B cell (primary cell): Measurements from ENCODE around the gene MEOX2. TPM values are rescaled to one million over a fixed set of nuclear protein-coding genes. Genes with fewer than 3 reads are reported as not detected.

ENCODE experiments used
- ATAC-seq: fragments of 200-7000 bp; cut with Tn5 transposase; one replicate; pipeline ENCODE4 v1.10.0; 2021; ENCODE audit warnings: low read depth, mild to moderate bottlenecking, moderate number of reproducible peaks, moderate library complexity
- CTCF ChIA-PET: fragments of 350-600 bp; sonication (Branson Sonifier 250); formaldehyde crosslinking; loops from one replicate; lab custom pipeline; 2021; ENCODE audit warnings: antibody characterized with exemption, inconsistent platforms; lab: Charles Lee
- POLR2A ChIA-PET: fragments of 350-600 bp; sonication (Branson Sonifier 250); formaldehyde crosslinking; loops from one replicate; lab custom pipeline; 2021; ENCODE audit warnings: antibody characterized with exemption; lab: Charles Lee
- DNase-seq: peaks from one replicate; pipeline ENCODE4 v3.0.0; 2013
- H2AFZ ChIP-seq: 2 replicates; pipeline ENCODE4 v1.6.1; 2012; ENCODE audit warnings: mild to moderate bottlenecking, low read depth, low read length; ENCODE audit not compliant: insufficient read depth, poor library complexity, severe bottlenecking
- H3K27ac ChIP-seq, 2 donors: 1 replicate in 1 of 2; 2 replicates in 1 of 2; pipeline ENCODE4 v1.5.1; 2012 to 2013; ENCODE audit warnings: low read length in 2 of 2, mild to moderate bottlenecking in 2 of 2, moderate library complexity in 1 of 2
- H3K27me3 ChIP-seq, 4 experiments: fragments of 200-600 bp in 1 of 4; sonication (generic) in 1 of 4; replicated peaks in 1 of 4; 1 replicate in 2 of 4; 2 replicates in 2 of 4; pipeline versions ENCODE4 v1.6.1 to v1.7.0; 2013 to 2016; ENCODE audit warnings: low read length in 3 of 4, mild to moderate bottlenecking in 2 of 4, mixed read lengths in 1 of 4, moderate library complexity in 1 of 4; ENCODE audit not compliant: insufficient read depth in 4 of 4, control insufficient read depth in 3 of 4; ENCODE audit errors: control extremely low read depth in 1 of 4
- H3K36me3 ChIP-seq, 2 experiments: replicated peaks in 1 of 2; 1 replicate in 1 of 2; 2 replicates in 1 of 2; pipeline versions ENCODE4 v1.6.1 to v1.7.1; 2013; ENCODE audit warnings: low read length in 1 of 2; ENCODE audit not compliant: insufficient read depth in 2 of 2, control insufficient read depth in 1 of 2; ENCODE audit errors: control extremely low read depth in 1 of 2, extremely low read depth in 1 of 2
- H3K4me1 ChIP-seq, 2 donors: fragments of 200-600 bp in 1 of 2; sonication (generic) in 1 of 2; 1 replicate in 1 of 2; 2 replicates in 1 of 2; pipeline versions ENCODE4 v1.5.1 to v1.6.1; 2013 to 2017; ENCODE audit warnings: low read length in 2 of 2; ENCODE audit not compliant: control insufficient read depth in 2 of 2, insufficient read depth in 2 of 2
- H3K4me2 ChIP-seq: replicated peaks from 2 replicates; pipeline ENCODE3; 2012; ENCODE audit warnings: mild to moderate bottlenecking, low read depth, low read length; ENCODE audit not compliant: poor library complexity, severe bottlenecking
- H3K4me3 ChIP-seq, 5 experiments: fragments of 200-600 bp in 1 of 5; sonication (generic) in 1 of 5; 1 replicate in 3 of 5; 2 replicates in 2 of 5; pipeline versions ENCODE4 v1.5.1 to v1.7.0; 2011 to 2016; ENCODE audit warnings: low read length in 4 of 5, mild to moderate bottlenecking in 4 of 5, low read depth in 2 of 5, control low read depth in 1 of 5, moderate library complexity in 1 of 5; ENCODE audit not compliant: insufficient read depth in 1 of 5; ENCODE audit errors: control extremely low read depth in 1 of 5, extremely low read depth in 1 of 5
- H3K79me2 ChIP-seq: fragments of 200-600 bp; sonication (generic); one replicate; pipeline ENCODE4 v1.6.0; 2016; ENCODE audit warnings: low read length; ENCODE audit not compliant: control insufficient read depth, insufficient read depth
- H3K9ac ChIP-seq: fragments of 200-600 bp; sonication (generic); 2 replicates; pipeline ENCODE4 v1.6.1; 2017; ENCODE audit warnings: mild to moderate bottlenecking, low read length, moderate library complexity
- H3K9me3 ChIP-seq, 3 donors: one replicate each; pipeline versions ENCODE4 v1.6.1 to v1.7.1; 2013; ENCODE audit warnings: low read length in 2 of 3; ENCODE audit not compliant: control insufficient read depth in 2 of 3, insufficient read depth in 1 of 3; ENCODE audit errors: control extremely low read depth in 1 of 3
- H4K20me1 ChIP-seq: 2 replicates; pipeline ENCODE4 v1.6.0; 2012; ENCODE audit warnings: mild to moderate bottlenecking, low read length; ENCODE audit not compliant: insufficient read depth, control insufficient read depth, poor library complexity, severe bottlenecking
- H3K27ac Mint-ChIP-seq: one replicate; pipeline ENCODE4 v1.8.0; 2021; ENCODE audit warnings: mixed read lengths
- H3K27me3 Mint-ChIP-seq: one replicate; pipeline ENCODE4 v1.8.0; 2021; ENCODE audit warnings: mixed read lengths
- H3K4me1 Mint-ChIP-seq: one replicate; pipeline ENCODE4 v1.8.0; 2021; ENCODE audit warnings: mixed read lengths
- H3K4me3 Mint-ChIP-seq: one replicate; pipeline ENCODE4 v1.8.0; 2021; ENCODE audit warnings: mixed read lengths
- H3K9me3 Mint-ChIP-seq: one replicate; pipeline ENCODE4 v1.8.0; 2022; ENCODE audit warnings: mixed read lengths; ENCODE audit not compliant: insufficient read depth
- CTCF ChIP-seq: fragments of 200-600 bp; IDR thresholded peaks from one replicate; pipeline ENCODE4 v1.8.0; 2022; ENCODE audit warnings: antibody characterized with exemption, mild to moderate bottlenecking
- EZH2 ChIP-seq: IDR thresholded peaks from 2 replicates; pipeline ENCODE4 v1.6.1; 2012; ENCODE audit warnings: borderline replicate concordance, low read depth, mild to moderate bottlenecking, moderate library complexity, low read length; ENCODE audit not compliant: insufficient read depth, poor library complexity, severe bottlenecking
- WGBS: methylation state at CpG from one replicate; pipeline ENCODE4 v1.1.5; 2013; ENCODE audit warnings: missing lambda C conversion rate; ENCODE audit not compliant: insufficient coverage; 5-methylcytosine and 5-hydroxymethylcytosine counted together
- intact Hi-C: fragments of 100-400 bp; cut with micrococcal nuclease; formaldehyde crosslinking; loops from one replicate; pipeline ENCODE4 v1.10.0; 2022
- polyA plus RNA-seq: library from polyadenylated mRNA; depleted of rRNA; stranded (reverse); fragments of >200 nt; gene quantifications from 2 replicates; pipeline ENCODE4 v1.2.3, GENCODE V29; 2012
- total RNA-seq, 2 donors: library from RNA; stranded (reverse); fragments of 120-200 nt in 1 of 2; gene quantifications; 1 replicate in 1 of 2; 2 replicates in 1 of 2; pipeline versions ENCODE4 v1.2.3 to v1.2.4, GENCODE V29; 2013 to 2022

MEOX2 gene
- total and polyA plus RNA-seq, 2 donors (not counting 1 experiment from before 2014, with no cell fraction given) = not detected

- DNase-seq (no peak), ATAC-seq (no peak)
- H3K4me3 ChIP-seq = no peak overlapping the region
- H3K9me3 ChIP-seq = peaks cover 0 to 17% (median 6%) of the 10 kb centered on the region in 3 donors
- H3K4me1 Mint-ChIP-seq = no peaks in the 10 kb centered on the region
- no peaks in the 10 kb centered on the region for H3K36me3 ChIP-seq
- H3K27ac Mint-ChIP-seq = no peak overlapping the region
- H3K27me3 ChIP-seq = no peaks in the 10 kb centered on the region
- no peaks in the 10 kb centered on the region for H3K4me1 ChIP-seq
- no peak overlapping the region for H3K4me2 ChIP-seq
- no peak overlapping the region for H3K4me3 Mint-ChIP-seq
- TF ChIP-seq EZH2 (no peak), CTCF (no peak)
- H3K9ac ChIP-seq = no peak overlapping the region
- no peak overlapping the region for H2AFZ ChIP-seq
- ChIA-PET POLR2A (no interaction called here), CTCF (no interaction called here)
- intact Hi-C loops = no loop called here
- no peaks in the 10 kb centered on the region for H3K79me2 ChIP-seq
- H3K27me3 Mint-ChIP-seq = no peaks in the 10 kb centered on the region
- no peaks in the 10 kb centered on the region for H3K9me3 Mint-ChIP-seq
- no peak overlapping the region for H3K27ac ChIP-seq
- WGBS = no CpG with 5 or more reads among the region's 1 CpG
- no peaks in the 10 kb centered on the region for H4K20me1 ChIP-seq
These were observed 84.2 kb downstream of the MEOX2 start for GRCh38 chr7:15602236-15602635.

GRCh38 chr7:15601175-15601574 is 85.3 kb downstream of the MEOX2 start:
- Histone ChIP-seq H3K9me3 (peaks cover 0 to 17% (median 6%) of the 10 kb centered on the region in 3 donors), H4K20me1 (no peaks in the 10 kb centered on the region), H3K27me3 (no peaks in the 10 kb centered on the region), H3K9ac (no peak overlapping the region), H3K4me1 (no peaks in the 10 kb centered on the region), H2AFZ (no peak overlapping the region), H3K4me3 (no peak overlapping the region), H3K79me2 (no peaks in the 10 kb centered on the region), H3K36me3 (no peaks in the 10 kb centered on the region), H3K27ac (no peak overlapping the region), H3K4me2 (no peak overlapping the region)
- DNase-seq (no peak), ATAC-seq (no peak)
- WGBS = no CpG with 5 or more reads among the region's 1 CpG
- Mint-ChIP-seq H3K4me1 (no peaks in the 10 kb centered on the region), H3K27ac (no peak overlapping the region), H3K9me3 (no peaks in the 10 kb centered on the region), H3K4me3 (no peak overlapping the region), H3K27me3 (no peaks in the 10 kb centered on the region)
- CTCF ChIA-PET = no interaction called here
- POLR2A ChIA-PET = no interaction called here
- intact Hi-C loops = no loop called here
- TF ChIP-seq EZH2 (no peak), CTCF (no peak)
